Stimulated activated CD4-positive, alpha-beta T cell treated with anti-CD3 and anti-CD28 coated beads, Interleukin-1b, Interleukin-23, amount 100 ng/mL, for 1 hour (primary cell): Measurements from ENCODE around the gene ODAD2.

Experiments
- DNase-seq, 2 donors: peaks; one replicate each; pipeline ENCODE4 v3.0.0-alpha.2; 2020; ENCODE audit warnings: low read depth in 2 of 2

Gene ODAD2

GRCh38 chr10:27844223-27844622, 154.7 kb downstream of the ODAD2 start:
- no peak for DNase-seq

GRCh38 chr10:27838901-27839300, 160.0 kb downstream of the ODAD2 start:
- DNase-seq = no peak

GRCh38 chr10:27838361-27838760, 160.5 kb downstream of the ODAD2 start:
- DNase-seq = no peak

GRCh38 chr10:27834476-27834875, 164.4 kb downstream of the ODAD2 start:
- DNase-seq = no peak

- DNase-seq = no peak
These were observed 165.1 kb downstream of the ODAD2 start for GRCh38 chr10:27833792-27834191.

GRCh38 chr10:27832826-27833225, 166.1 kb downstream of the ODAD2 start:
- DNase-seq = no peak

- DNase-seq = no peak
These were observed 172.5 kb downstream of the ODAD2 start for GRCh38 chr10:27826369-27826768.

- no peak for DNase-seq
These were observed 176.6 kb downstream of the ODAD2 start for GRCh38 chr10:27822301-27822700.

- no peak for DNase-seq
These were observed 178.2 kb downstream of the ODAD2 start for GRCh38 chr10:27820637-27821036.

GRCh38 chr10:27819781-27820531, 178.9 kb downstream of the ODAD2 start:
- no peak for DNase-seq

- no peak for DNase-seq
These were observed 182.6 kb downstream of the ODAD2 start for GRCh38 chr10:27816320-27816719.

GRCh38 chr10:27815846-27816245, 183.0 kb downstream of the ODAD2 start:
- no peak for DNase-seq

- DNase-seq = no peak
These were observed 183.6 kb downstream of the ODAD2 start for GRCh38 chr10:27815261-27815660.

- DNase-seq = no peak
These were observed 193.7 kb downstream of the ODAD2 start for GRCh38 chr10:27805180-27805579.

- no peak for DNase-seq
These were observed 194.7 kb downstream of the ODAD2 start for GRCh38 chr10:27804136-27804535.

GRCh38 chr10:27801171-27801785, 197.6 kb downstream of the ODAD2 start:
- no peak for DNase-seq

GRCh38 chr10:27799046-27799445, 199.8 kb downstream of the ODAD2 start:
- no peak for DNase-seq

GRCh38 chr10:27794157-27794556, 204.7 kb downstream of the ODAD2 start:
- no peak for DNase-seq

GRCh38 chr10:27792216-27792615, 206.7 kb downstream of the ODAD2 start:
- DNase-seq = no peak

GRCh38 chr10:27784272-27784671, 214.6 kb downstream of the ODAD2 start:
- no peak for DNase-seq

GRCh38 chr10:27783660-27784059, 215.2 kb downstream of the ODAD2 start:
- DNase-seq = no peak

- DNase-seq = no peak
These were observed 219.3 kb downstream of the ODAD2 start for GRCh38 chr10:27779462-27780015.

GRCh38 chr10:27774831-27775230, 224.0 kb downstream of the ODAD2 start:
- DNase-seq = no peak
